ENCODE results near the gene XIRP2.

DNA sequence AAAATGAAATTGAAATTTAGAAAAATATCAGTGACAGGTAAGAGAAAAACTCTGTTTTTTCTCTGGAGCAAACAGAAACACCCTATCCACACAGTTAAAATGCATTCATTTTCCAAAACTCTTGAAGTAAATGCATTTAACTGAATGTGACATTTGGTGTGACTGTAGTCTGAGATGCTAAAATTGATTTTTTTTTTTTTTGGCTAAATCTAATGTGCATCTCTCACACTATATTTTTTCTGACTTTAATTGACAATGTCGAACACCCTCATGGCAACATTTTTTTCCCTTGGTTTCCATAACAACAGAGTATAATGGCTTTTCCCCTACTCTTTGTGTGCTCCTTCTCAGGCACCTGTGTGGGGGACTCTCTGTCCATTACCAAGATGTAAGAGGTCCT, 366.4 kb downstream of the XIRP2 start:
- TF ChIP-seq CTCF (IDR thresholded peaks at IDR 0.05) (no peak), POLR2A (IDR thresholded peaks at IDR 0.05) (no peak)

All from body of pancreas (tissue), 4 donors.